GM19240 (cell line): ENCODE data around the gene ST8SIA5.

Experiments used
- DNase-seq: peaks from one replicate; pipeline ENCODE4 v3.0.0; 2011; ENCODE audit warnings: low spot score; ENCODE audit not compliant: insufficient read length

ST8SIA5 gene

DNA sequence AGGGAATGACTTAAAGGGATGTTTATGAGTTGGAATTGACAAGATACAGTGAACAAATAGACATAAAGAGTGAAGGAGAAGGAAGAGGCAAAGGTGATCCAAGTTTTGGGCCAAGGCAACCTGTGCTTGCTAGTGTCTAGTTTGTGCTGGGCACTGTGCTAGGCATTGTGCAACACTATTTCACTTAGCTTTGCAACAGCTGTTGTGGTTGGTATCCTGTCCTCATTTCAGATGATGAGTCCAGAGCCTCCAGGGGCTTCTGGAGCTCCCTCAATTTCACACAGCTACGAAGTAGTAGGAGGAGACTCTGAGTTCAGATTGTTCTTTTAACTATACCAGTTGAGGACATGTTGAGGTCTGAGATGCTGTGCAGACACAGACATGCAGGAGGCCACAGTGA is 81.7 kb downstream of the ST8SIA5 start:
- no peak for DNase-seq

DNA sequence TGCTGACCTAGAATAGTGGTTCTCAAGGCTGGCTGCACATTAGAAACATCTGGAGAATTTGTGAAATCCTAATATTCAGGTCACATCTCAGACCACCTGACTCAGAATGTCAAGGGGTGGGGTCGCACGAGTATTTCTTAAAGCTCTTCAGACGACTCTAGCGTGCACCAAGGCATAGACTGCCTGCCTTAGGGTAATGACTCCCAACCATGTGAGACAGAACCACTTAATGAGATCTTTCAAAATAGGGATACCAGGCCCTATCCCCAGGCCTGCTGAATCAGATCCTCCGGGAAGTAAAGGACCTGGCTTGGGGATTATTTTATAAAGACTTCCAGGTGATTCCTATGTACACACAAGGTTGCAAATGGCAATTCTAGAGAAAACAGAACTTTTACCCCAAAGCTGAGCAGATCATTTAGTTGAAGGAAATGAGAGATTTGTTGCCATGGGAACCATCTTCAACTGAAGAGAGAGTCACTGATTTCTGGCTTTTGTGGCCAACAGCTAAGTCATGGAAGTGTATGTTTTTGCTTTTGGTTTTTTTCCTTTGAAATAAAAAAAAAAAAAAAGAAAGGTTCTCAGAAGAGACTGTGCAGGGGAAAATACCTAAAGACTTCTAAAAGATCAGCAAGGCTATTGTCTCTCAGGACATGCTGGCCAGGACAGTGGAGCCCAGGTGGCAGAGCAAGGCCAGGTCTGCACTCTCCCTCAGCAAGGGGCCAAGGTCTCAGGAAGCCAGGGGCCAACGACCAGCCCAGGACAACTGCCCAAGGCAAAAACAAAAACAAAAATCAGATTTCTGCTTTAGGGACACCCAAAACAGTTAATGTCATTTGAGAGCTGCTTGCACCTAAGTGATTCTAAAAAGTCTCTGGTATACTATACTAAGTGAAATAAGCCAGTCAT is 84.5 kb downstream of the ST8SIA5 start:
- no peak for DNase-seq

DNA sequence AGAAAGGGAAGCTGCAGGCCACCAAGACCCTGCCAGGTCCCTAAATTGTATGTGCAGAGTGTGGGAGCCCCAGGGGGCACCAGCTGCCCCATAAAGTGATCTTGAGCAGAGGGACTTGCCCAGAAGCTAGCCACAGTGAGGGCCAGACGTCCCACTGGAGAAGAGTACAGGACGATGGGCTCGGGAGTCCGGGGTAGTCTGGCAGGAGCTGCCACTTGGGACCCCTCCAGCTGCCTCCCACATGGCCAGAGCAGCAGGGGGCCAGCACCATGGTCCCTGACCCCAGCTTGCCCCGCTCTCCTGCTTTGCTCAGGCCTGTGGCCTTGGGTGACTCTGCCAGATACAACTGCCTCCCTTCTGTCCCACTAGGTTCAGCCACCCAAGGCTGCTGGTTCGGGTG is 88.2 kb downstream of the ST8SIA5 start:
- no peak for DNase-seq

DNA sequence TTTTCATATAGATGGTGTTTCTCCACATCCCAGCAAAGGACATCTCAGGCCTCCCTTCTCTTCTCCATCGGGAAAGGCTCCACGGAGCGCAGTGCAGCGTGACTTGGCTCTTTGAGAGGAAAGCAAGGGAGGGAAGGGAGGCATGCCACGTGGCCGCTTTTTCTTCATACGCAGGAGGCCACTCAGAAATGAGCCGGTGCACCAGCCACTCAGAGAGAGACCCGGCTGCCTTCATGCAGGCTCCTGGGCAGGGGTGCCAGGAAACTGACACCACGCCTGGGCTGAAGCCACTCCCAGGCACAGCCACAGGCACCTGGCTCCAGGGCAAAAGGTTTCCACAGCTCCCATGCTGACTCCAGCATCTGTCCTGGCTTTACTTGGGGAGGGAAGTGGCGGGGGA is 88.7 kb downstream of the ST8SIA5 start:
- DNase-seq, result no peak

DNA sequence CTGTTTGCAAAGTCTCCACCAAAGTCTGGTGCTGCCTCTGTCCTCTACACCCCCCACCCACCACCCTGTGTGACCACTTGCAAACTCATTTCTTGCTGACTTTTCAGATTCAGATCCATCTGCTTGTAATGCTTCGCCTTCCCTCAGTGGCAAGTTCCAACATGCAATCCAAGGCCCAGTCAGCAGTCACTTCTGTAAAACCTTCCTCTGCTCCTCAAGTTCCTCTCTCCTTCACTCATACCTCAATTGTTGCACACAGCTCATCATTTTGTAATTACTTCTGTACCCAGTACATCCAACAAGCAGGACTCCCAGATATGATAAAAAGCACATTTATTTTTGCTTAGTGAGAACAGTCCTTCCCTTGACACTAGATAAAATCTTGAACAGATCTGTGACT is 93.3 kb downstream of the ST8SIA5 start:
- DNase-seq, result no peak

DNA sequence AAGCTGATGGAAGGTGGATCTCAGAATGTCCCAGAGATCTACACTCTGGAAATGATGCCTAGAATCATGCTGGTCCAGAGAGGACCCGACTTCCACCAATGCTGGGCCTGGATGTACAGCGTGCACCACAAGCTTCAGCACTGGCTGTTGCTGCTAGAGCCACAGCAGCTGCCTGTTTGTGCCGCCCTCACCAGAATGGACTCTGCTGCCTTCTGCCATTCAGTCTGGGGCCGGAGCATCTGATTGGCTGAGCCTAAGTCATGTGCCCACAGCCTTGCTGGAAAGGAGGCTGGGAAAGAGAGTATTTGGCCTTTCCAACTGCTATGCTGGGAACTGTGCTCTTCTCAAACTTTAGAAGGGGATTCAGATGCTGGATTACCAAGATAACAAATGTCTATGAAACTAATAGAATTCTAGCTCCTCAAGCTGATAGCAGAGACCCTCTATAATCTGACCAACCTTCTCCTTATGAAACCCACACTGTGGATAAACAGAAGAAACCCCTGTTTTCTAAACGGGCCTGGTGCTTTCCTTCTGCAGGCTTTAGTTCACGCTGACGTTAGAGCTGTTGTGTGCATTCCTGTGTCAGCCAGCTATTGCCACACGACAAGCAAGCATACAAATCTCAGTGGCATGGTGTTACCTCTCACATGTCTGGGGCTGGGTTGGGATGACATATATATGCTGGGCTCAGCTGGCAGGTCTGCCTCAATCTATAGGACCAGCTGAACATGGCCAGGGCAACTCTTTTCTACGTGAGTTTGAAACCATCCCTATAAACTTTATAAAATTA is 95.7 kb downstream of the ST8SIA5 start:
- DNase-seq, result no peak

DNA sequence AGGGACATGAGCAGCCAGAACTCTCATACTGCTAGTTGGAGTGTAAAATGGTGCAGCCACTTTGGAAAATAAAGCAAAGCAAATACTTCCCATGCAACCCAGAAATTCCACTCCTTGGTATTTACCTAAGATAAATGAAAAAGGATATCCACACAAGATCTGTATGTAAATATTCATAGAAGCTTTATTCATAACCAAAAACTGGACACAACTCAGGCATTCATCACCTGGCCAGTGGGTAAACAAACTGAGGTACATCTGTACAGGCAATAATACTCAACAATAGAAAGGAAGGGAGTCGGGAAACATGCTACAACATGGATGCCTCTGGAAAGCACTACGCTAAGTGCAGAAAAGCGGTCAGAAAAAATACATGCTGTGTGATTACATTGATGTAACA is 97.4 kb downstream of the ST8SIA5 start:
- no peak for DNase-seq

DNA sequence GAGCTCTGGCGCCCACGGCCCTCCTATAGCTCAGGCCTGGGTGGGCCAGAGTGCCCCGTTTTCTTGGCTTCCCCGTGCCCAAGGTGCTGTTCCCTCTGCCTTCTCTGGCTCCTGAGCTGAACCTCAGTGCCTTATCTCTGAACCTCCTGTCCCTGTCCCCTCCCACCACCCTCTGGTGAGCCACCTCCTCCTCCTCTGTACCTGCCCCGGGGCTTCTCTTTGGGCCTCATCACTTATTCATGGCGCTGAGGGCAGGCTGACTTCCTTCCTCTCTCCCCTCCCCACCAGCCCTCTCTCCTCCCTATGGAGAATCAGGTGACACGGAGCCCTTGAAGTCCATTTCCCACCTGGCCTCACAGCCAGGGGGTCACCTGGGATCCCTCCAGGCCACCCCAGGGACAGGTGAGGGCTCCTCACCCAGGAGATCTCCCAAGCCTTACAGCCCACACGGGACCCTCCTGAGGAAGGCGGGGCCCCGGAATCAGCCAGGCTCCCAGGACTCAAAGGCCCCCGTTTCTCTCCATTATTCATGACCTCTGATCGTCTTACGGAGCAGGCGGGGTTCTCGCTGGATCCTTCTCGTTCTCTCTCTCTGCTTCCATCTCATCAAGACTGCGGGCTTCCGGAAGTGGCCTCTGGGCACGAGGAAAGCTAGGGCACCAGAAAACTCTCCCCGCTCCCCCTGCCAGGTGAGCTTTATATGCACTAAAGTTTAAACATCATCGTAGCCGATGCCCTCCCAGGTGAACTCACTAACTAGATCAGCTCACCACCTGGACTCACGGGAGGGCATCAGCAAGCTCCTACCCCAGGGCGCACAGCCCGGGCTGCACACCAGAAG is 99.5 kb downstream of the ST8SIA5 start, which contains the start of gene LOXHD1:
LOXHD1 (minus strand) TSS at position 106 of the 841 bp plus-strand sequence. CDS start 187 bp downstream, outside the sequence.
- no peak for DNase-seq

DNA sequence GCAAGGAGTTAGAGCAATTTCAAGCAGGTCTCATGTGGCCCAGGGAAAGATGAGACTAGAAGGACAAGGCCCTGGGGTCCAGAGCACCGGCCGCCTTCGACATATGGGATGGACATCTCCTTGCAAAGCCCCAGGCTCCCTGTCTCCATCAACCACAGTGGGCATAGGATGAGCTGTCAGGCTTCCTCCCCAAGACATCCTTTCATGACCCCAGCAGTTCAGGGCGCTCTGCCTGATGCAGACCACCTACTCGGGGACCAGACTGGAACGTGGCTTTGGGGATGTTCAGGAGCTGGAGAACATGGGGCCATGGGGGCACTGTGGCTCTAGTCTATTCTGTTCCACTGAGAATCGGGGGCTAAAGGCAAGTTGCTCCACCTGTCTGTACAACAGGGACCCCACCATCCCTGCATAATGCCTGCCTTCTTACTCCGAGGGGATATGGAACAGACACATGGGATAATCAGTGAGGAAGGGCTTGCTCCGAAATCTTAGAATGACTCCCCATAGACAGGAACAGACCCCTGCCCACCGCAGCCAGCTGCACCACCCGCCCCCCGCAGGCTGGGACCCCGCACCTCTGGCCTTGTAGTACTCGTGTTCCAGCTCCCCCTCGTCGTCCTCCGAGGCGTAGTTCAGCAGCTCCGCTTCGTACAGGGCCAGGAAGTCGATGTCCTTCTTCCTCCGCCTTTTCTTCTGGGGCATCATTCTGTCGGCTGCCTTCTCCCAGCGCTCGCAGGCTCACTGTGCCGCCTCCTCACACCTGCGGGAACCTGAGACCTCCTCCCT is 100.3 kb downstream of the ST8SIA5 start:
- DNase-seq, result no peak

DNA sequence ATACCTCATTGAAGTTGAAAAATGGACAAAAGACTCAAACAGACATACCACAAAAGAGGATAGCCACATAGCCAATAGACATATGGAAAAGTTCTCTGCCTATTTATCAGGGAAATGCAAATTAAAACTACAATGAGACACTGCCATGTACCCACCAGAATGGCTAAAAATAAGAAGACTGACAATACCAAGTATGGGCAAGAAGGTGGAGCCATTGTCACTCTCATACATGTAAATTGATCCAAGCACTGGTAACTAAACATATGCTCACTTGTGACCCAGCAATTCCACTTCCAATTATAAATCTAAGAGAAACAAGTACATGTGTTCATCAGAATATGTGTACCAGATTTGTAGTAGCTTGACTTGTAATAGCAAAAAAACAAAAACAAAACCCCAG is 104.5 kb downstream of the ST8SIA5 start:
- no peak for DNase-seq

DNA sequence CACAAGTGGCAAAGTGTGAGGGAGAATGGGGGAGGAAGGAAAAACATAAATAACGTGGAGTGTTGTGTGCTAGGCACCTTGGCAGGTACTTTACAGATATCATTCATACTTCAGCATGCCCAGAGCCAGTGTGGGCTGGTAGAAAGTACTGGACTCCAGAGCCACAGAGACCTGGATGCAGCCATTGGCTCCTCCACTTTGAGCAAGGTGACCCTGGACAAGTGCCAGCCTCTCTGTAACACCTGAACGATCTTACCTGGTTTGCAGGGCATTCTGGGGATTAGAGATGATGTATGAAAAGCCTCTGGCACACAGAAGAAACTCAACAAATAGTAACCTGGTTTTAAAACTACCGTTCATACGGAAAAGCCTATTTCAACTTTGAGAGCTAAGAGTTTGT is 106.2 kb downstream of the ST8SIA5 start:
- no peak for DNase-seq

DNA sequence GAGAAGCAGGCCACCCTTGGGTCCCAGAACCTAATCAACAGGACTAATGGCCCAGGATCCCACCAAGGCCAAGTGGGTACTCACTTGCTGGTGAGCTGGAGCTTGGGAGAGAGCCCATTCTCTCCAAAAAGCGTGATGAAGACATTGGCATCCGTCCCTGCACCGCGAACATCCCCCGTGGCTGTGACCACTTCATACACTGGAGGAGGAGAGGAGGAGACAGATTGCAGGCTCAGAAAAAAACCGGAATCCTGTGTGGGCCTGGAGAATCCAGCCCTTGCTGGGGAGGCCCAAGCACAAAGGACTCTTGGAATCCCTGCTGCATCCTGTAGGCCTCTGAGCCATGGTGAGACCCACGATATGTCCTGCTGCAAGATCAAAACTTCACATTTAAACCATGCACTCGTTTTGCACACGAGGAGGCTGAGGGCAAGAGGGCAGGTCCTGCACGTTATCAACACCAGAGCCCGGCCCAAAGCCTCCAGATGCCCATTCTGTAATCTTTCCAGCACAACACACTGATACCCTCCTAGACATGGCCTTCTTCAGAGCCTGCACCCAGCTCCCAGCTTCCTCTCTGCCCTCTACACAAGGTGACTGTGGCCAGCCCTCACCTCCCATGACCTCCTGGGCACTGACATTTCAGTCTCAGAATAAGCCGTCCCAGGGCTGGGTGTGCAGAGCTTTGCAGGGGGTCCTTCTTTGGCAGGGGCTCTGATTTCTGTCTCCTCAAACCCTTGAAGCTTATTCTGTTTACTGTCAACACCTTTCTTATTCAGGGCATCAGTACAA is 107.6 kb downstream of the ST8SIA5 start:
- no peak for DNase-seq

DNA sequence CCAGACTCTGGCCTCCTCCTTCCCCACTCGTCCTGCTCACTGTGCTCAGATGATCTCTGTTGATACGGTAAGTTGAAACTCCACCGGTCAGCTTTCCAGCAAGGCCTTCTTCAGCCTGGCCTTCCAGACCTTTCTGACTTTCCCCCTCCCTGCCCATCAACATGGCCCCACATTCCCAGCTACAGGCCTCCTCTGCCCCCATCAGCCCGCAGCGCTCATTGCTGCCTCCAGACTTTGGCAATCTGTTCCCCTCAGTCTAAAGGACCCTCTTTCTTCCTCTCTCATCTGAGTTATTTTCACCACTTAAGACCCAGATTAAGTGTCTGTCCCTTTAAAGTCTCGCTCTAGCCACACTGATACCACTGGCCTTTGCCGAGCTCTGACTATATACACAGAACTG is 110.4 kb downstream of the ST8SIA5 start:
- no peak for DNase-seq

DNA sequence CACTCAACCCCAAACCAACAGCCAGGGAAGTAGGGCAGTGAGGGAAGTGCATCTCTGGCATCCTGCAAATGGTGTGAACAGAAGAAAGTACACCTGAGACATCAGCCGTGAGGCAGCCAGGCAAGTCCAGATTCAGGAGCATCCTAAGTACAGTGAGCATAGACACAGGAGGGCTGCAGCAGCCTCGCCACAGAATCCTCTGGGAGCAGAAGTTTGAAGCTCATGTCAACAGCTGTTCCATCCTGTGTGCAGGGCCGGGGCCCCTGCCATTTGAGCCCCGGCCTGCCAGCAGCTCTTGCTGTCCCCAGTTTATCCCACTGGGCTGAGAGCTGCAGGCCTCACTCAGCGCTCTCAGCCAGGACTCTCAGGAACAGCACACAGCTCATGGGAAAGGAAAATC is 114.3 kb downstream of the ST8SIA5 start:
- no peak for DNase-seq

DNA sequence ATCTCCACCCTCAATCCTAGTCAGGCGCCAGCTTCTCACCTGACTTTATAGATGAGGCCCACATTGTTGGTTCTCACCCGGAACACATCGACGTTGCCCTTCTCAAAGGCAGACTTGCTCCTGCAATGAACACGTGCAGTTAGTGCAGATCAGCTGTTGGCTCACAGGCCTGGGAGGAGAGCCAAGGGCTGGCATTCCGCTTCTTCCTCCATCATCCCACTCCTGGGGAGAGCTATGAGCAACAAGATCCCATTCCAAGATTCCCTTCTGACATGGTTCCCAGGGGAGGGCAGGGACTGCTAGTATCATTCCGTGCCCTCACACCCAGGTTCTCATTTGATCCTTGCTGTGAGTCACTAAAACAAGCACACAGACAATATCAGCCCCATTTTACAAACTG is 114.9 kb downstream of the ST8SIA5 start:
- DNase-seq, result no peak

DNA sequence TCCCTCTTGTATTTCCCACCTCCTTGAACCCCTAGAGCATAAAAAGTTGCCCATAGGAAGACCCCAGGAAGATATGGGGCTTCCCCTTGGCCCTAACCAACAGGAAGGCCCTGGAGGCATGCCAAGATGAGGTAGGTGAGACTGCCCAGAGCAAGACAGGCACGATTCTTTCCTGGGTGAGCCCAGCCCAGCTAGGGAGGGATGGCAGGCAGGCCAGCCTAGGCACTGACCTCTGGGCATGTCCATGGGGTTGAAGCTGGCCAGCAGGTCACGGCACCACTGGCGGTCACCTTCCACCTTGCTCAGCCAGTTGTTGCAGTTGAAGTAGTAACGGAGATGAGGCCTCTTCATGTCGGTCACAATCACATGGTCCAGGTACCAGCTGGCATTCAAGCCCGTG is 117.5 kb downstream of the ST8SIA5 start:
- no peak for DNase-seq

DNA sequence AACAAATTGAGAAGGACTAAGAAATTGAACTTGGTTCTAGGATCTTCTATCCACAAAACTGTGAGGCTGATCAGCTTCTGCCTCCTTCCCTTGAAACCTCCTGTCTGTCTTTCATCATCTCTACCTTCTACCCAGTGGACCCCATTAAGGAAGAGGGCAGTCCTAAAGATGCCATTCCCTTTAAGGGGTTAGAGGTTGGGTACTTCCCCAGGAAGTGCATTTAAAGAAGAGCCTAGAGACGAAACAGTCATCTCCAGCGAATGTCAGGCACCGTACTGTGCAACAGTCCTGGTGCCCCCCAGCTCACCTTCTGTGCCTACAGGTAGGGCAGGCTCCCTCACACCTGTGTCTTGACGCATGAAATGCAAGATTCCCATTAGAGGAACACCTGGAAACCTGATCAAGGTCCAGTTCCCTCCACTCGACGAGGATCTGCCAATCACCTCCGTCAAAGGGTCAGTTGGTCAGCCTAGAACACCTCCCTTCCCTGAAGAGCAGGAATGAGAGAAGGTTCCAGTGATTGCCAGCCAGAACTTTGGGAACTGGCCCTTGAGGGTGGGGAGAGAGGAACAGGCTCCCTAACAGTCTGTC is 120.7 kb downstream of the ST8SIA5 start:
- DNase-seq, result no peak

DNA sequence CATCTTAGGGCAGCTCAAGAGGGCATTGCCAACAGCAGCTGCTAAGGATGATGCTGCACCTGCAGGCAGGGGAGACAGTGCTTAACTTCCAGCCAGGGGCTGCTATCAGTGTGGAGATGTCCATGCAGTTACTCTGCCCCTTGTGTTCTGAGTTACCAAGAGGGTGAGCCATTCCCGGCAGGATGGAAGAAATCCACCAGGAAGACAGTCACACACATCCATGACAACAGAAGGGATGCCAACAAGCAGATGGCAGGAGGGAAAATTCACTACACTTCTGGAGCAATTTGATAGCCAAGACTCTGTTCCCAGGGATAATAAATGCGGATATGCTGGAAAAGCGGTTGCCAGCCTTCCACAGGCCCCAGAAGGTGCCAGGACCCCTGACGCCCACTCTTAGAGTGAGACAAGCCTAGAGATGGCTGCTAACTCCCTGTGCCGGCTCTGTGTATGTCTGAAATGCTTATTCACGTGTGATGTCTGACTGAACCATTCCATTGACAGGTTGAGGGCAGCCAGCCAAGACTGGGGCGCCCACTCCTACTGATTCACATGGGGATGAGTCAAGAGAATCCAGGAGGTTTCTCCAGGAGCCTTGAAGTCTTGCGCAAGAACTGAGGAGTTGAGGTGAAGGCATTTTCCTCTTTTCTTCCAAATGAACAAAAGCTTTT is 124.3 kb downstream of the ST8SIA5 start:
- DNase-seq, result no peak

DNA sequence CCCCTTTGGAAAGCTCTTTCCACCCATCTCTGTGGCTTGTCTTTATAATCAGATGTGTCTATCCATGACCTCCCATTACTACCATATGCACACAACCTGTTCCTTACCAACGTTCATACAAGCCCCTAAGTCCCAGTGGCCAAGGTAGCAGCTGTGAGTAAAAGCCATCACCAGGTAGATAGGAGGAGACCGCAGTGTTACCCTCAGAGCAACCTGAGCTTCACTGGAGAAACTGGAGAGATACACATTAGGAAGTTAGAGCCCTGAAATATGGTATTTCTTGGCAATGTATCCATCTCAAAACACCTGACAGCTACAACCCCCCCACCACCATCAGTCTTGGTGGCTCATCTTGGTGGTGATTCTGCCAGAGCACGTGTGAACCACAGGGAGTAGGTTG is 125.9 kb downstream of the ST8SIA5 start:
- DNase-seq, result no peak
